Erythroblast (primary cell): Measurements from ENCODE around the gene CD2BP2.

ENCODE experiments used
- GATA1 ChIP-seq: IDR thresholded peaks from 2 replicates; pipeline ENCODE4 v1.6.1; 2011; ENCODE audit warnings: low read depth, mild to moderate bottlenecking, control low read depth, low read length, moderate library complexity
- POLR2A ChIP-seq: IDR thresholded peaks from 2 replicates; pipeline ENCODE4 v1.6.1; 2011; ENCODE audit warnings: mild to moderate bottlenecking, low read length

DNA sequence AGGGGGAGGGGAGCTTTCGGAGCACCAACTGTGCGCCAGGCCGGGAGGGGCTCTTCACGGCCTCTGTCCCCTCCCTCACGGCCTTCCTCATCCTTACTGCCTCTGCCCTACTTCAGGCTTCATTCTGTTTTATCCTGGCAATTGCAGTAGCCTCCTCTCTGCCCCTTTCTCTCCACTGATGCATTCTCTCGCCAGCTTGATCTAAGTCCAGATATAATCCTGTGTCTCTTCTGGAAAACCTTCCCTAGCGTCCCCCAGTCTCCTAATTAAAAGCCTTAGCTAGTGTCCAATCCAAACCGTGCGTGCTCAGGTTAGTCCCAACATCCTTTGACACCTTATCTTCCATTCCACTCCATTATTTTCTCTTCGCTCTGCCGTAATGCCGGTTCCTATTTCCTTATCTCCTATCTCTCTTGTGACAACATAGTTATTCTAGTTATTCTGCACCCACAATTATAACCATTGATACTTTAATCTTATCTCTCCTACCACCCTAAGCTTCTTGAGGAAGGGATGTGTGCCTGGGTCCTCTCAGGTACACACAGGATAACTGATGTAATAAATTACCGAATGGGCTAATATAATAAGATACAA, 41.0 kb upstream of the CD2BP2 start:
- TF ChIP-seq POLR2A, result no peak
- TF ChIP-seq GATA1, result no peak
